H9 (cell line): ENCODE results near the gene EPHA10. TPM values are rescaled to one million over a fixed set of nuclear protein-coding genes. Genes with fewer than 3 reads are reported as not detected.

ENCODE experiments used
- DNase-seq: peaks from one replicate; pipeline ENCODE4 v3.0.0-alpha.2; 2017
- H2AFZ ChIP-seq: one replicate; pipeline ENCODE4 v1.6.1; 2013; ENCODE audit warnings: mild to moderate bottlenecking, low read length, control low read depth, moderate library complexity
- H2AK5ac ChIP-seq: 2 replicates; pipeline ENCODE4 v1.6.1; 2013; ENCODE audit warnings: low read length, control low read depth, mixed read lengths; ENCODE audit not compliant: insufficient read length
- H2BK120ac ChIP-seq: one replicate; pipeline ENCODE4 v1.6.1; 2013; ENCODE audit warnings: low read depth, mild to moderate bottlenecking, low read length, control low read depth, inconsistent platforms; ENCODE audit not compliant: poor library complexity, severe bottlenecking
- H2BK12ac ChIP-seq: 2 replicates; pipeline ENCODE4 v1.6.1; 2013; ENCODE audit warnings: low read length, control low read depth, mixed read lengths, low read depth; ENCODE audit not compliant: insufficient read length
- H2BK15ac ChIP-seq: 2 replicates; pipeline ENCODE4 v1.6.1; 2013; ENCODE audit warnings: low read depth, low read length, control low read depth
- H2BK20ac ChIP-seq: one replicate; pipeline ENCODE4 v1.6.1; 2013; ENCODE audit warnings: low read depth, mild to moderate bottlenecking, low read length, control low read depth, inconsistent platforms; ENCODE audit not compliant: poor library complexity, severe bottlenecking
- H2BK5ac ChIP-seq: 2 replicates; pipeline ENCODE4 v1.6.1; 2013; ENCODE audit warnings: low read length, control low read depth, mixed read lengths; ENCODE audit not compliant: insufficient read length
- H3K14ac ChIP-seq: 2 replicates; pipeline ENCODE4 v1.6.1; 2013; ENCODE audit warnings: low read length, control low read depth; ENCODE audit not compliant: insufficient read depth
- H3K18ac ChIP-seq: 2 replicates; pipeline ENCODE4 v1.6.1; 2013; ENCODE audit warnings: low read depth, mild to moderate bottlenecking, mixed read lengths, low read length, control low read depth; ENCODE audit not compliant: insufficient read length
- H3K23ac ChIP-seq: 2 replicates; pipeline ENCODE4 v1.6.1; 2013; ENCODE audit warnings: low read length, control low read depth, mixed read lengths, low read depth; ENCODE audit not compliant: insufficient read length
- H3K23me2 ChIP-seq: 2 replicates; pipeline ENCODE4 v1.6.1; 2013; ENCODE audit warnings: low read depth, mild to moderate bottlenecking, mixed read lengths, low read length, control low read depth; ENCODE audit not compliant: insufficient read length, poor library complexity, severe bottlenecking
- H3K27ac ChIP-seq: 2 replicates; pipeline ENCODE4 v1.5.1; 2013; ENCODE audit warnings: low read length, control low read depth, mixed read lengths, low read depth; ENCODE audit not compliant: insufficient read length
- H3K27me3 ChIP-seq: 2 replicates; pipeline ENCODE4 v1.6.1; 2013; ENCODE audit warnings: low read length, control low read depth, inconsistent platforms; ENCODE audit not compliant: insufficient read depth
- H3K4ac ChIP-seq: 2 replicates; pipeline ENCODE4 v1.6.1; 2013; ENCODE audit warnings: low read depth, mild to moderate bottlenecking, control low read depth, inconsistent platforms, low read length, moderate library complexity
- H3K4me1 ChIP-seq: 2 replicates; pipeline ENCODE4 v1.6.1; 2013; ENCODE audit warnings: low read length, control low read depth, inconsistent platforms; ENCODE audit not compliant: insufficient read depth
- H3K4me2 ChIP-seq: 2 replicates; pipeline ENCODE4 v1.6.1; 2013; ENCODE audit warnings: low read length, control low read depth, mixed read lengths; ENCODE audit not compliant: insufficient read length, insufficient read depth
- H3K56ac ChIP-seq: 2 replicates; pipeline ENCODE4 v1.6.1; 2013; ENCODE audit warnings: low read depth, mild to moderate bottlenecking, mixed read lengths, low read length, control low read depth; ENCODE audit not compliant: insufficient read length
- H3K79me1 ChIP-seq: 2 replicates; pipeline ENCODE4 v1.6.1; 2013; ENCODE audit warnings: low read depth, mild to moderate bottlenecking, moderate library complexity, low read length, control low read depth, inconsistent platforms; ENCODE audit not compliant: insufficient read depth, poor library complexity, severe bottlenecking
- H3K79me2 ChIP-seq: 2 replicates; pipeline ENCODE4 v1.6.1; 2013; ENCODE audit warnings: low read length, control low read depth, inconsistent platforms; ENCODE audit not compliant: insufficient read depth
- H3K9ac ChIP-seq: 2 replicates; pipeline ENCODE4 v1.6.1; 2013; ENCODE audit warnings: low read length, control low read depth, mixed read lengths; ENCODE audit not compliant: insufficient read length; ENCODE audit errors: extremely low read depth
- H3K9me3 ChIP-seq: one replicate; pipeline ENCODE4 v1.6.1; 2013; ENCODE audit warnings: low read depth, low read length, inconsistent platforms; ENCODE audit not compliant: control insufficient read depth
- H3T11ph ChIP-seq: one replicate; pipeline ENCODE4 v1.6.1; 2013; ENCODE audit warnings: mild to moderate bottlenecking, low read length, control low read depth, inconsistent platforms
- H4K20me1 ChIP-seq: one replicate; pipeline ENCODE4 v1.6.1; 2013; ENCODE audit not compliant: control insufficient read depth, insufficient read length, insufficient read depth
- H4K5ac ChIP-seq: 2 replicates; pipeline ENCODE4 v1.6.1; 2013; ENCODE audit warnings: low read depth, mild to moderate bottlenecking, mixed read lengths, low read length, control low read depth; ENCODE audit not compliant: insufficient read length
- H4K8ac ChIP-seq: replicated peaks from 2 replicates; pipeline ENCODE4 v1.6.1; 2013; ENCODE audit warnings: low read length, control low read depth, mixed read lengths, low read depth; ENCODE audit not compliant: insufficient read length
- H4K91ac ChIP-seq: 2 replicates; pipeline ENCODE4 v1.6.1; 2013; ENCODE audit warnings: low read depth, mild to moderate bottlenecking, moderate library complexity, mixed read lengths, low read length, control low read depth; ENCODE audit not compliant: insufficient read length
- H3K27ac Mint-ChIP-seq, 3 experiments: 2 replicates in 2 of 3; 3 replicates in 1 of 3; pipeline ENCODE4 v1.8.0; 2020 to 2021; ENCODE audit warnings: mixed read lengths in 3 of 3, mild to moderate bottlenecking in 1 of 3, moderate library complexity in 1 of 3
- H3K27me3 Mint-ChIP-seq: 2 replicates; pipeline ENCODE4 v1.8.0; 2021; ENCODE audit warnings: low read depth, mild to moderate bottlenecking, moderate library complexity, mixed read lengths
- H3K36me3 Mint-ChIP-seq, 3 experiments: 2 replicates in 2 of 3; 3 replicates in 1 of 3; pipeline ENCODE4 v1.8.0; 2020 to 2021; ENCODE audit warnings: low read depth in 3 of 3, mixed read lengths in 3 of 3; ENCODE audit not compliant: insufficient read depth in 1 of 3
- H3K4me1 Mint-ChIP-seq, 2 experiments: 2 replicates each; pipeline ENCODE4 v1.8.0; 2020; ENCODE audit warnings: mixed read lengths in 2 of 2
- H3K4me3 Mint-ChIP-seq, 2 experiments: 2 replicates in 1 of 2; 3 replicates in 1 of 2; pipeline ENCODE4 v1.8.0; 2020 to 2021; ENCODE audit warnings: mild to moderate bottlenecking in 2 of 2, mixed read lengths in 2 of 2, moderate library complexity in 1 of 2
- H3K9me3 Mint-ChIP-seq, 2 experiments: 2 replicates in 1 of 2; 3 replicates in 1 of 2; pipeline ENCODE4 v1.8.0; 2020; ENCODE audit warnings: mild to moderate bottlenecking in 2 of 2, mixed read lengths in 2 of 2, moderate library complexity in 1 of 2
- CTCF ChIP-seq: fragments of 200-600 bp; sonication (generic); conservative IDR thresholded peaks from 3 replicates; pipeline ENCODE4 v1.8.0; 2021; ENCODE audit warnings: antibody characterized with exemption, mild to moderate bottlenecking
- WGBS: extraction: QIAGEN DNeasy Blood & Tissue Kit; methylation state at CpG from one replicate; pipeline ENCODE4 v1.1.7; 2013; ENCODE audit warnings: missing lambda C conversion rate, low lambda C conversion rate, mixed read lengths; ENCODE audit not compliant: insufficient read length; ENCODE audit errors: extremely low coverage; 5-methylcytosine and 5-hydroxymethylcytosine counted together
- total RNA-seq: library from RNA; stranded (reverse); gene quantifications from 2 replicates; pipeline ENCODE4 v1.2.1, GENCODE V29; 2021

EPHA10 gene
- total RNA-seq, 1 experiment from 2014 or later: 0.96 TPM

GRCh38 chr1:37714226-37714625 is 50.7 kb downstream of the EPHA10 start:
- H3K23me2 ChIP-seq: no peaks in the 10 kb centered on the region
- H3K27me3 Mint-ChIP-seq: peaks cover 2% of the 10 kb centered on the region
- DNase-seq: no peak
- H3K4me1 Mint-ChIP-seq: no peaks in the 10 kb centered on the region
- no peak overlapping the region for H2BK15ac ChIP-seq
- H3K9me3 ChIP-seq: no peaks in the 10 kb centered on the region
- WGBS: no CpG with 5 or more reads among the region's 8 CpGs
- H4K8ac ChIP-seq: no peak overlapping the region
- no peak overlapping the region for H2BK5ac ChIP-seq
- no peak for TF ChIP-seq CTCF
- H4K5ac ChIP-seq: no peak overlapping the region
- H3K27ac ChIP-seq: no peak overlapping the region
- no peak overlapping the region for H3T11ph ChIP-seq
- no peaks in the 10 kb centered on the region for H4K20me1 ChIP-seq
- H3K23ac ChIP-seq: no peak overlapping the region
- H3K4ac ChIP-seq: no peak overlapping the region
- H3K79me2 ChIP-seq: no peaks in the 10 kb centered on the region
- no peak overlapping the region for H3K4me2 ChIP-seq
- H3K36me3 Mint-ChIP-seq: peaks cover 4 to 9% (median 7%) of the 10 kb centered on the region in 3 experiments
- H3K27ac Mint-ChIP-seq: no peak overlapping the region
- no peaks in the 10 kb centered on the region for H3K27me3 ChIP-seq
- no peaks in the 10 kb centered on the region for H3K4me1 ChIP-seq
- no peak overlapping the region for H3K56ac ChIP-seq
- no peak overlapping the region; the same call in 1 of the 2 replicates for H3K14ac ChIP-seq
- no peak overlapping the region for H2AK5ac ChIP-seq
- H3K4me3 Mint-ChIP-seq: no peak overlapping the region
- H3K9me3 Mint-ChIP-seq: no peaks in the 10 kb centered on the region
- H2BK12ac ChIP-seq: no peak overlapping the region
- H2BK120ac ChIP-seq: no peak overlapping the region
- H4K91ac ChIP-seq: no peak overlapping the region
- no peaks in the 10 kb centered on the region for H3K79me1 ChIP-seq
- no peak overlapping the region for H3K9ac ChIP-seq
- no peak overlapping the region for H3K18ac ChIP-seq
- no peak overlapping the region for H2BK20ac ChIP-seq
- H2AFZ ChIP-seq: no peak overlapping the region
